Testis (tissue), 3 donors: Measurements from ENCODE around the gene PPM1E. TPM values are rescaled to one million over a fixed set of nuclear protein-coding genes. Genes with fewer than 3 reads are reported as not detected.

Experiments used
- DNase-seq: peaks from one replicate; pipeline ENCODE4 v3.0.0-alpha.2; 2019
- H3K27ac ChIP-seq, 2 donors: fragments of 200-600 bp; sonication (generic); one replicate each; pipeline ENCODE4 v1.5.1; 2019
- H3K27me3 ChIP-seq: fragments of 200-600 bp; sonication (generic); one replicate; pipeline ENCODE4 v1.5.1; 2019
- H3K36me3 ChIP-seq: fragments of 200-600 bp; sonication (generic); one replicate; pipeline ENCODE4 v1.5.1; 2017; ENCODE audit warnings: low read depth; ENCODE audit errors: missing control alignments
- H3K4me1 ChIP-seq: fragments of 200-600 bp; sonication (generic); one replicate; pipeline ENCODE4 v1.5.1; 2019
- H3K4me3 ChIP-seq, 2 donors: fragments of 200-600 bp; sonication (generic); one replicate each; pipeline ENCODE4 v1.5.1; 2017 to 2019
- H3K9me3 ChIP-seq: fragments of 200-600 bp; sonication (generic); one replicate; pipeline ENCODE4 v1.5.1; 2017
- CTCF ChIP-seq, 3 experiments: fragments of 450-650 bp in 2 of 3; fragments of 200-600 bp in 1 of 3; sonication (generic) in 1 of 3; IDR thresholded peaks; one replicate each; pipeline ENCODE4 v1.5.1; 2016 to 2019; ENCODE audit warnings: antibody characterized with exemption in 3 of 3, mild to moderate bottlenecking in 2 of 3, moderate library complexity in 1 of 3
- POLR2A ChIP-seq: fragments of 450-650 bp; IDR thresholded peaks from one replicate; pipeline ENCODE4 v1.6.1; 2017; ENCODE audit warnings: antibody characterized with exemption, mild to moderate bottlenecking, moderate library complexity
- WGBS, 2 donors: methylation state at CpG; one replicate each; pipeline ENCODE4 v1.1.5; 2018; 5-methylcytosine and 5-hydroxymethylcytosine counted together
- intact Hi-C: fragments of 100-400 bp; cut with DNase I; formaldehyde crosslinking; loops from one replicate; pipeline ENCODE4 v1.15.1; 2023; ENCODE audit warnings: low total_unique reads
- polyA plus RNA-seq: library from polyadenylated mRNA; stranded (reverse); fragments of 350-450 nt; fragmentation: Illumina TruSeq; extraction: RNeasy Lipid Tissue Mini Kit (QIAGEN cat#74804); gene quantifications from one replicate; pipeline ENCODE4 v1.2.3, GENCODE V29; 2014; ENCODE audit warnings: low read depth, low replicate concordance; ENCODE audit not compliant: insufficient read depth
- total RNA-seq, 2 donors: library from RNA; depleted of rRNA; stranded (reverse); fragments of >200 nt; gene quantifications; one replicate each; pipeline ENCODE4 v1.2.3, GENCODE V29; 2016

PPM1E gene
- total and polyA plus RNA-seq, 3 donors from 2014 or later, result 8.1 to 16.7 (median 13.5) TPM

- WGBS, 2 donors, result 74 to 92% methylated on average over 6 of the region's 6 CpGs
- DNase-seq, result no peak
- TF ChIP-seq CTCF (IDR thresholded peaks at IDR 0.05) (no peak), POLR2A (no peak)
- H3K27ac ChIP-seq, result no peak overlapping the region
- intact Hi-C loops, result no loop called here
- no peaks in the 10 kb centered on the region for H3K9me3 ChIP-seq
- H3K36me3 ChIP-seq, result no peaks in the 10 kb centered on the region
- no peaks in the 10 kb centered on the region for H3K27me3 ChIP-seq
- H3K4me3 ChIP-seq, result no peak overlapping the region
- no peaks in the 10 kb centered on the region for H3K4me1 ChIP-seq
These were observed 230.3 kb downstream of the PPM1E start for GRCh38 chr17:58985971-58986370.

GRCh38 chr17:58989629-58990028 is 234.0 kb downstream of the PPM1E start:
- DNase-seq, result no peak
- WGBS, 2 donors, result 42 to 48% methylated on average over 2 of the region's 2 CpGs
- no peaks in the 10 kb centered on the region for H3K27me3 ChIP-seq
- no peaks in the 10 kb centered on the region for H3K4me1 ChIP-seq
- no peak overlapping the region for H3K4me3 ChIP-seq
- intact Hi-C loops, result no loop called here
- H3K36me3 ChIP-seq, result no peaks in the 10 kb centered on the region
- H3K9me3 ChIP-seq, result no peaks in the 10 kb centered on the region
- H3K27ac ChIP-seq, result no peak overlapping the region
- no peak for TF ChIP-seq POLR2A
- no peak for TF ChIP-seq CTCF (IDR thresholded peaks at IDR 0.05)

GRCh38 chr17:58991718-58992331 is 236.2 kb downstream of the PPM1E start:
- Histone ChIP-seq H3K27ac (no peak overlapping the region), H3K9me3 (no peaks in the 10 kb centered on the region), H3K27me3 (no peaks in the 10 kb centered on the region), H3K36me3 (no peaks in the 10 kb centered on the region), H3K4me3 (no peak overlapping the region), H3K4me1 (peaks cover under 1% of the 10 kb centered on the region)
- intact Hi-C loops, result no loop called here
- no peak for TF ChIP-seq POLR2A
- TF ChIP-seq CTCF (IDR thresholded peaks at IDR 0.05), result no peak
- WGBS, 2 donors, result 90 to 91% methylated on average over 4 of the region's 4 CpGs
- no peak for DNase-seq

- no peaks in the 10 kb centered on the region for H3K36me3 ChIP-seq
- no peak for TF ChIP-seq CTCF (IDR thresholded peaks at IDR 0.05)
- TF ChIP-seq POLR2A, result no peak
- DNase-seq, result no peak
- H3K4me3 ChIP-seq, result no peak overlapping the region
- no peak overlapping the region for H3K27ac ChIP-seq
- no peaks in the 10 kb centered on the region for H3K27me3 ChIP-seq
- intact Hi-C loops, result no loop called here
- H3K4me1 ChIP-seq, result peaks cover 12% of the 10 kb centered on the region
- H3K9me3 ChIP-seq, result no peaks in the 10 kb centered on the region
- 72 to 73% methylated on average over 5 of the region's 5 CpGs for WGBS, 2 donors
These were observed 237.7 kb downstream of the PPM1E start for GRCh38 chr17:58993311-58993710.

GRCh38 chr17:58995247-58995940 is 239.7 kb downstream of the PPM1E start:
- intact Hi-C loops, result no loop called here
- Histone ChIP-seq H3K4me3 (no peak overlapping the region), H3K4me1 (peaks cover 12% of the 10 kb centered on the region), H3K9me3 (no peaks in the 10 kb centered on the region), H3K27ac (no peak overlapping the region), H3K27me3 (no peaks in the 10 kb centered on the region), H3K36me3 (no peaks in the 10 kb centered on the region)
- WGBS, 2 donors, result 87 to 98% methylated on average over 7 of the region's 7 CpGs
- no peak for DNase-seq
- TF ChIP-seq CTCF (IDR thresholded peaks at IDR 0.05) (no peak), POLR2A (no peak)
